HG03342 (cell line): Measurements from ENCODE around the gene CCR9.
A peak's percentile ranks its signal among the peaks of the same experiment; 100 is the strongest.
"Not testable (repeated sequence)": the region's sequence is repeated elsewhere in the genome, so short reads cannot be mapped to it uniquely, and the experiment has no call there.

ENCODE experiments used
- ATAC-seq: cut with Tn5 transposase; IDR thresholded peaks from one replicate; pipeline ENCODE4 v1.9.1; 2021; ENCODE audit warnings: mild to moderate bottlenecking, moderate library complexity; ENCODE audit not compliant: unreplicated experiment

Gene CCR9, protein sequence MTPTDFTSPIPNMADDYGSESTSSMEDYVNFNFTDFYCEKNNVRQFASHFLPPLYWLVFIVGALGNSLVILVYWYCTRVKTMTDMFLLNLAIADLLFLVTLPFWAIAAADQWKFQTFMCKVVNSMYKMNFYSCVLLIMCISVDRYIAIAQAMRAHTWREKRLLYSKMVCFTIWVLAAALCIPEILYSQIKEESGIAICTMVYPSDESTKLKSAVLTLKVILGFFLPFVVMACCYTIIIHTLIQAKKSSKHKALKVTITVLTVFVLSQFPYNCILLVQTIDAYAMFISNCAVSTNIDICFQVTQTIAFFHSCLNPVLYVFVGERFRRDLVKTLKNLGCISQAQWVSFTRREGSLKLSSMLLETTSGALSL

DNA sequence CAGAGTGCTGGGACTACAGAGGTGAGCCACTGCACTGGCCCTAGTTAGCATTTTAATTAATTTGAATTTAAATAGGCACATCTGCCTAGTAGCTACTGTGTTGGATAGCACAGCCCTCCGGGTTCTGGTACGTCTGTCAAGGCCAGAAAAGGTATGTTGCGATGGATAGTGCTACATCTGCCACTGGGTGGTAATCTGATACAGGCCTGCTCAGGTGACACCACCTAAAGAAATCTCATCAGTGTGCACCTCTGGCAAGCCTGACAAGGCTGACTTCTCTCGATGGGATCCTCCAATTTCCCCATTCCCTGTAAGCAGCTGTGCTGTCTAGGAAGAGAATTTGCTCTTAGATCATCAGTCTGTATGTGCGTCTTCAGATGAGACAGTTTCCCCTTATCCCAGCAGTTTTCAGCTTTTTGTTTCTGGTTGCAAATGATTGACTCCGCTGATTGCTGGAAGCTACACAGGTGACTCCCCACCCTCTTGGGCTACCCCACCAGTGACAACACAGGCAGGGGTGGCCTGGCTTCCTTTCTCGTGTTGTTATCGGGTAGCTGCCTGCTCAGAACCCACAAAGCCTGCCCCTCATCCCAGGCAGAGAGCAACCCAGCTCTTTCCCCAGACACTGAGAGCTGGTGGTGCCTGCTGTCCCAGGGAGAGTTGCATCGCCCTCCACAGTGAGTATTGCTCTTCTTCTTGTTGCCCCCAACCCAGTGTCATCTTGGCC, at the start of gene CCR9:
Gene CCR9, plus strand, starts transcription at position 565 of the 727 bp plus-strand sequence. CDS start 8,391 bp downstream, outside the sequence.
- no peak for ATAC-seq

DNA sequence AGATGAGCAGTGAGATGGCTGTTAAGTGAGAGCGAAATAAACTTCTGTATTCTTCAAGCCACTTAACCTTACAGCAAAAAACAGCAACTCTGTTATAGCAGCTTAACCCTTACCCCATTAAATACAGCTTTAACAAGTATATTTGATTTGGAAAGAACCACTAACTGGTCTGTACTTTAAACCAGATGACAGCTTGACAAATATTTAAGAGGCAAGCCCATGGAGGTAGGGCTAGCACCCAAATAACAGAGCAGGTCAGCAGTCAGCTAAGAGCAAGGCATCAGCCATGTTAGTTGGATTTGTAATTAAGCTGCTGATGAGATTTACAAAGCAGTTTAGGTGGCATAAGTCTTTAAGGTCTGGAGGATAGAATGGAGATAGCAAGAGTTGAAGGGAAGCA, 47.9 kb upstream of the CCR9 start:
- no peak for ATAC-seq

DNA sequence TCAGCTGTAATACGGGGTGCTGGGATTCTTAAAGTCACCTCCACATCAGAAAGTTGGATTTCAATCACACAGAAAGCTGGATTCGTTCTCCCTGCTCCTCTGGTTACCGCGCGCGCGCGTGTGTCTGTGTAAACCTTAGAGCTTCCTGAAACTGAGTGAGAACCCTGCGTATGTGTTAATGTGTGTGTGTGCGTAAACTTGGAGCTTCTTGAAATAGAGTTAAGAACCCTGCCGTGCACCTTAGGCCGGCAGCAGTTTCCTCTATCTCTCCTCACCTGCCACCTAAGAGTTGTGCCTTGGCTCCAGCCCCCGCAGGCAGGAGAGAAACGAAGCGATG, 45.0 kb upstream of the CCR9 start:
- peak; percentile 20 for ATAC-seq

DNA sequence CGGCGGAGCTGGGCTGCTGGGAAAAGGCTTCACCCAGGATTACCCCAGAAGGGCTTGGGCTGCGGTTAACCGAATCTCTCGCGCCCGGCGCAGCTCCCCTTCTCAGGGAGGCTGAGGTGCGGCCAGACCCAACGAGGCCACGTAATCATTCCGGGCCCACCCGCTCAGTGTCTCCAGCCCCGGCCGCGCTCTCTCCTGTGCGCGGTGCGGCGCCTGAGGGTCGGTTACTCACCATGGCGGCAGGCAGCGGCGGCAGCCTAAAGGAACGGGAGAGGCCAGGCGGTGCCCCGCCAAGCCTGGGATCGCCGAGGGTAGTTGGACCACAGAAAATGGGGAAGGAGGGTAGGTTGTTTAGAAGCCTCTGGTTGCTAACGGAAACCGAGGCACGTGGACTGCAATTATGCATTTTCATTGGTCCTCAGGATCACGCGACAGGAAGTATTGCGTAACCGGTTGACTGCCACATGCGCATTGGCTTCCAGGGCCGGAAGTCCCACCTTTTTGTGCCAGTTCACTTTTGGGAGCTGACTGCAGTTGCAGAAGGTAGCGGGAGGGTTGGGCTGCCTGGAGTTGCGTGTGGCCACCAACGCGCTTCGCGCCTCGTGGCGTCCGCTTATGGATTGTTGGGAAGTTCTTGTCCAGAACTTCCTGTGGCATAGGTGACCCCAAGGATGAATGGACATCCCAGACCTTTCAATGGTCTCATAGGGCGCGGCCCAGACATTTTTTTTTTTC, 44.4 kb upstream of the CCR9 start, which contains the start of gene LZTFL1:
Gene LZTFL1, minus strand, starts transcription at position 363 of the 735 bp plus-strand sequence. Its CDS starts 128 bp downstream, at position 235.
- peak; percentile 96 for ATAC-seq

DNA sequence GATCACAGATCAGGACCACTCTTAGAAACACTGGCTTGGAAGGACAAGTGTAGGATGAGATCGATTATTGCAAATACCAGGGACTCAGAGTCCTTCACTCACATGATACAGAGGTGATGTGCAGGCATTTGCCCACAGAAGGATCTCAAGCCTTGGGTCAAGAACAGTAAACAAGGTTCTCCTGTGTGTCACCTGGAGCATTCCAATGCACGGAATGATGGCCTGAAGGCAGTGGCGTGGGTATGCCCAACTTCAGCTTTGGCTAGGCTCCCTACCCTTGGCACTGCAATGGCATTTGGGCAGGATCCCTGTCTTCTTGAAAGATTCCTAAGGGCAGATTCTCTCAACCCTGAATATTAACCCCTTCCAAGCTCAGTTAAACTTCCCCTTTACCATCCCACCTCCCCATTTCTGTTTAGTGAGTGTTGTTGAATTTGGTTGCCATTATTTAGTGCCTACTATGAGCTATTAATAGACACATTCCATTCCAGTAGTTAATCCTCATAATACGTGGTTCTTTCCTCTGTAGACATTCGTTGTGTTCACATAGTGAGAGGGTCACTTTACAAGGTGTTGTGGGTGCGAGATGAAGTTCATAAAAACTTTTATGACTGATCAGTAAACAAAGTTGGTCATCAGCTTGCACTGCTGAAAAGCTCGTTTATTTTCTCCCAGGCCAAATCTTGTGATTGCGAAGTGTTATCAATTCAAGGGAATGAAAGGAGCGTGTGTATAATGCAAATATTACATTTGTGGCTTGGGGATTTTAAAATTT, 43.3 kb upstream of the CCR9 start:
- no peak for ATAC-seq

DNA sequence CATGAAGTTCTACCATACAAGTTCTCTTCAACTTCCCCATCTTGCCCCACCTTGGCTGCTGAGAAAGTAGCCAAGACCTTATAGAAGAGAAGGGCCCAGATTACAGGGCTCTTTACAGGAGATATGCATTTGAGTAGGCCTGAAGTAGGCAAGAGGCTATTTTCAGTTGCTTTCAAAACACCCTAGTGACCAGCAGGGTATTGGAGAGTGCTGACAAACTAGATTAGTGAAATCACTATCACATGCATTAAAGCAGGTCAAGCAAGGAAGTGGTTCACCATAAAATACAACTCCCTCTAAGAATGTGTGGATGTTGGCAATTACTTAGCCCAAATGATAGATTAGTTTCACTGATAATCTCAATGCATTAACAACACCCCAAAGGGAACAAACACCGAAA, 41.7 kb upstream of the CCR9 start:
- no peak for ATAC-seq

DNA sequence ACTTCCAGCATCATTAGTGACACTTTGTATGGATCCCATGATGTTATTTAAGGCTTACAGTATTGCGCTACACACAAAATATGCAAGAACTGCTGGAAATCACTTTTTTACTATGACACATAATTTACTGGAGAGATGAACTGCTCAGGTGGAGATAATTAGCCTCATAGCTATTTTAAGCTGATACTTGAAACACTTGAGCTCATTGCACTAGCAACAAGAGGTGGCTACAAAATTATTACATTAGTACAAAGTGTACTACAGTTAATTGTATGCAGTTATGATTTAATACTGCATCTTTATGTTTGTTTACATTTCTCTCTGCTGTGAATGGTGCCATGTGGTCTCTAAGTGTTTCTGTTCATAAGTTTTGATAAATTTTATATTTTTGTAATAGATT, 38.0 kb upstream of the CCR9 start:
- ATAC-seq: no peak

DNA sequence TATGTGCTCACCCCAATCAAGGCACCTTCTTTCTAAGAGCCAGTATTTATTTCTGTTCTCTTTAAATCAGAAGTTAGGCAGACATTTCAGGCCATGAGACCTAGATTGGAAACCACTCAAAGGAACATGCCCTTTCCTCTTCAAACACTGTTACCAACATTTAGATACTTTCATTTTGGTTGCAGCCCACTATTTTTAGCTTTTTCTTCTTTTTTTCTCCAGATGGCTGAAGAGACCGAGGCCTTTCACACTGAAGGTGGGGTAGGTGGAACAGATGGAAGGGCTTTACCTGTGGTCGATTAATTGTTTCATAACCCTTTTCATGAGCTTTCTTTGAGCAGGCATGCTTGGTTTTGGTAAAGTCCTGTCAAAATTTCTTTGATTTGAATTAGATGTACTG, 33.5 kb upstream of the CCR9 start:
- no peak for ATAC-seq

DNA sequence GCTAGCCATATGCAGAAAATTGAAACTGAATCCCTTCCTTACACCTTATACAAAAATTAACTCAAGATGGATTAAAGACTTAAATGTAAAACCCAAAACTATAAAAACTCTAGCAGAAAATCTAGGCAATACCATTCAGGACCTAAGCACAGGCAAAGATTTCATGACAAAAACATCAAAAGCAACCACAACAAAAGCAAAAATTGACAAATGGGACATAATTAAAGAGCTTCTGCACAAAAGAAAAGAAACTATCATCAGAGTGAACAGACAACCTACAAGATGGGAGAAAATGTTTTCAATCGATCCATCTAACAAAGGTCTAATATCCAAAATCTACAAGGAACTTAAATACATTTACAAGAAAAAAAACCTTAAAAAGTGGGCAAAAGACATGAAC, 30.0 kb upstream of the CCR9 start:
- not testable (repeated sequence) for ATAC-seq

DNA sequence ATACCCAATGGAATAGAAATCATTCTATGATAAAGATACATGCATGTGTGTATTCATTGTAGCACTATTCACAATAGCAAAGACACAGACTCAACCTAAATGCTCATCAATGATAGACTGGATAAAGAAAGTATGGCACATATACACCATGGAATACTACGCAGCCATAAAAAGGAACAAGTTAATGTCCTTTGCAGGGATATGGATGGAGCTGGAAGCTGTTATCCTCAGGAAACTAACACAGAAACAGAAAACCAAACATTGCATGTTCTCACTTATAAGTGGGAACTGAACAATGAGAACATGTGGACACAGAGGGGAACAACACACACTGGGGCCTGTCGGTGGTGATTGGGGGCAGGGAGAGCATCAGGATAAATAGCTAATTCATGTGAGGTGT, 29.3 kb upstream of the CCR9 start:
- ATAC-seq: not testable (repeated sequence)

DNA sequence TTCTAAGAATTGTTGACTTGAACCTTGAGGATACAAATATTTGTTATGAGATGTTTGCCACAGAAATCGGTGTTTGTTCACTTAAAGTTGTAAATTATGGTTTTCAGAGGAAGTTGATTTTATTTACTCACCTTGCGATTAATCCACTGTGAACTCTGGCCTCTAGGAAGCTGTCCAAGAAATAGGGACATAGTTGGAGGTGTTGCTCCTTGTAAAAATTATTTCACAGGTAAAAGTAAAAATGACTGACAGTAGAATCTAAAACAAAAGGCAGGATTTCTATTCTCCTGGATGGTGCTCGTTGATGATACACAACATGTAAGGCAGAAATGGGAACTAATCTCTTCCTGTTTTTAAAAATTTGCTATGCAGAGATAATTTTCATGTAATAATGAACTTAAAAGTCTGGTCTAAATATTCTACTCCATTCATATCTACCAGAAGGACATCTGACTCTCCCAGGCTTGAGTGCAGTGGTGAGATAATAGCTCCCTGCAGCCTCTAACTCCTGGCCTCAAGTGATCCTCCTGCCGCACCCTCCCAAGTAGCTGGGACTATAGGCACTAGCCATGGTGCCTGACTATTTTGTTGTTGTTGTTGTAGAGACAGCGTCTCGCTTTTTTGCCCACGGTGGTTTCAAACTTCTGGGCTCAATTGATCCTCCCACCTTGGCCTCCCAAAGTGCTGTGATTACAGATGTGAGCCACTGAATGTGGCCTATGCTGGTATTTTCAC, 27.4 kb upstream of the CCR9 start:
- no peak for ATAC-seq

DNA sequence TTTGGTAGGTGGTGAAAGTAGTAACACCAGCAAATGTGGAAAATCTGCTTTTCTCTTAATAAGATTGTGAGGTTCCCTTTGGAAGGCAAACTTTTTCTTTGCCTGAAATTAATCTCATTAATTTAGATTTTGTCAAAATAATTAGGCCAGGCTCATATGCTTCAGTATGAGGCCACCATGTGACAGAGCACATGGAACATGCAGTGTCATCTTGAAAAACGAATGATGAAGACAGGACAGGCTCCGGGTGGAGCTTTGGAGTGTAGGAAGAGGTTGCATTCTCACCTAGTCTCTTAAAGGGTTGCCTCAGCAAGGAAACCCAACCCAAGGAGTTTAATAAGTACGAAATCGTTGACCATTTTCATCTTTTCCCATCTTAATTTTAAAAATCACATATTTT, 25.9 kb upstream of the CCR9 start:
- ATAC-seq: no peak

DNA sequence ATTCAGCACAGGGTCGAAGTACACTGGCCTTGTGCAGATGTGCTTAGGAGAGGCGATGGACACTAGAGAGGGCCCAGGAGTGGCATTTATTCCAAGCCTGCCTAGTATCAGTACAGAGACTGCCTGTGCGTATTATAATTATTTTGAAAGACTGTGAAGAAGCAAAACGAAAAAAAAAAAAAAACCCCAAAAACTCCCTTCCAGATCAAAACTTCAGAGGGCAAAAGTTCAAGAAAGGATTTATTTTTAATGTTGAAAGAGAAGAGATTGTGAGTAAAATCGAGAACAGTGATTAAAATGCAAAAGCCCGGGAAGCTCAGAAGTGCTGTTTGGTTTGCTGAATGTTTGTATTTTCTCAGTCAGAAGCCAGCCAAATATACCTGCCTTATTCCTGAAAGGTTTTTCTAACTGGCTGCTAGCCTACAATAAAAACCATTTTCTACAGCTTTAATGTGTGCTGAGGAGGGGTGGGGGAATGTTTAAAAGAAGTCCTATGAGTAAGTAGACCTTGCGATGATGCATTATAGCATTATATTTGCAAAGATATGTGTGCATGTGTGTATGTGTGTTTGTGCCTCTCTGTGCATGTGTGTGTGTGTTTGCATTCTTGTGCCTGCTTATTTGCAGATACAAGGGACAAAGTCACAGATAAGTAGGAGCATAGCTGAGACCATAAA, 25.2 kb upstream of the CCR9 start:
- ATAC-seq: peak; percentile 38

DNA sequence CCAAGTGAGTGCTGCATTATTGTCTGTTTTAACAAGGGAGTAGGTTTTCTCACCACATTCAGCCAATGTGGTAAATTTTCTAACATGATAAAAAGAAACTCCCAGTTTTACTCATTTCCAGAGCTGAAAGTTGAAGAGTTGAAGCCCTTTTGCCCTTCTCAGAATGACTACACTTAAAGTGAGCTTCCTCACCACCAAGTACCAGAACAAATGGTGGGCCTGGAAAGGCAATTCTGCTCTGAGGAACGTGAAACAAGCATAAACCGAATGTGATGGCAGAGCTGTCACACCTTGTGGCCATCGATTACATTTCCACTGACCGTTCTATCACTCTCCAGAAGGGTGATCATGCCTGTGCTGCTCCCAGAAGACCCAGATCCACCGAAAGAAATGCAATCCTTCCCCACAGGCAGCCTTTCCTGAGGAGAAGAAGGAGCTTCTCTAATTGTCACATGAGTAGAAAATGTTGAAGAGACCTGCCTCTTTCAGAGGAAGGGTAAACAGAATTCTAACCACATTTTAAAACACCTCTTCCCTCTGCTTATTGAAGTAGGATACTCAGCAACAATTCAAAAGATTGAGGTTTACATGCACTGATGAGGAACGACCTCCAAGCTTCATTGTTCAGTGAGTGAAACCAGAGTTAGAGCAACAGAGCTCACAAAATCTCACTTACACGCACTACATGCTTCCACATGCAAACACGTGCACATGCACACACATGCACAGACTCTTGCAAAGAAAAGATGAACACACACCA, 21.4 kb upstream of the CCR9 start:
- peak; percentile 65 for ATAC-seq

DNA sequence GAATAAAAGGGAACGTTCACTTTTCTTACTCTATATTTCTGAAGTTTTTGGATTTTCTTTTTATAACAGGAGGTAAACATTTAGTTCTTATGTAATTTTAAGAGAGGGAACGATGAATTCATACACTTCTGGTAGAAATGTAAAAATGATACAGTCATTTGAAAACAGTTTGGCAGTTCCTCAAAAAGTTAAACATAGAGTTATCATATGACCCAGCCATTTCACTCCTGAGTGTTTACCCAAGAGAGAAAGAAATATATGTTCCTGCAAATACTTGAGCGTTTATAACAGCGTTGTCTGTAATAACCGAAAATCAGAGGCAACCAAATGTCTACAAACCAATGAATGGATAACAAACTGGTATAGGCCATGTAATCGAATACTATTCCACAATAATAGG, 20.8 kb upstream of the CCR9 start:
- ATAC-seq: no peak

DNA sequence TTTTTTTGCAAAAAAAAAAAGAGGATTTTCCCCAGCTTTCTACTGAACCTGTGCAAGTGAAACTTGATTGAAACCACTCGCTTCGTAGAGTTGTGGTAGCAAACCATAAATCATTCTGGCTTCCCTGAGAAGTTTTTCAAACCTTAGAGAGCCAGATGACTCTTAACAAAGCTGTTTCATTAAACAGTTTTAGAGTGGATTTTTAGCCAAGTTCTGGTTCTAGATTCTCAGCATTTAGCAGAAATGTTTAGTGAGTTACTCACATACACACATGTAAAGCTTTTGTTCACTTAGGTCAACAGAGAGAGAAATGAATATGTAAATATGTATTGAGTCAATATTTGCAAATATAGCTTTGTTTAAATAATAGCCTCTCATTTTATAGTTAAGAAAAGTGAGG, 18.1 kb upstream of the CCR9 start:
- no peak for ATAC-seq

DNA sequence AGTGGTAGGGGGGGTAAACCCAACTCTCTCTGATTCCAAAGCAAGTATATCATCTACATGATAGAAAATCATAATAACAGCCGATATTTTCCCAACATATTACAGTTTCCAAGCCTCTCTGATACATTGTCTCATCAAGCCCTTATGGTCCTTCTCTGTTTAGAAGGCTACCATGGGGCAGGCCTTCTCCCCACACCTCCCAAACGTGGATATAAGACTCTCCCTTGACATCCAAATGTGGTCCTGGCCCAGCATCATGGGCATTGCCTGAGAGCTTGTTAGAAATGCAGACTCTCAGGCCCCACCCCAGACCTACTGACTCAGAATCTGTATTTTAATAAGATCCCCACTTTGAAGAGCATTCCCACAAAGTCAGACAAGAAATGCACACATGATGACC, 17.7 kb upstream of the CCR9 start:
- no peak for ATAC-seq

DNA sequence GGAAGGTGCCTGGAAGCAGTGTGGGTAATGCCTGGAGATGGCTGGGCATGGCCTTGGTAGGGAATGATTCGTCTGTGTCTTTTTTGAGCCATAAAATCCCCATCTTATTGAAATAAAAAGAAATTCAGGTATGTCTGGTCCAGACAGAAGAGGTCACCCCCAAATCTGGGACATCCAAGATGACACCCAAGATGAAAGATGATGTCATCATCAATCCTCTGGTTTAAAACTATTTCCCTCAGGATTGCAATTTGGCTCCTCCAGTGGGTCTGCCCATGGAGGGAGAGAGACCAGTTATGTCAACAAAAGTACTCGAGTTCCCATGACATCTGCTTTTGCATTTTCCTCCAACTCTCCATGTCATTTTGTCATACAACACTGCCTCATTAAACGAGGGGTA, 16.7 kb upstream of the CCR9 start:
- ATAC-seq: no peak

DNA sequence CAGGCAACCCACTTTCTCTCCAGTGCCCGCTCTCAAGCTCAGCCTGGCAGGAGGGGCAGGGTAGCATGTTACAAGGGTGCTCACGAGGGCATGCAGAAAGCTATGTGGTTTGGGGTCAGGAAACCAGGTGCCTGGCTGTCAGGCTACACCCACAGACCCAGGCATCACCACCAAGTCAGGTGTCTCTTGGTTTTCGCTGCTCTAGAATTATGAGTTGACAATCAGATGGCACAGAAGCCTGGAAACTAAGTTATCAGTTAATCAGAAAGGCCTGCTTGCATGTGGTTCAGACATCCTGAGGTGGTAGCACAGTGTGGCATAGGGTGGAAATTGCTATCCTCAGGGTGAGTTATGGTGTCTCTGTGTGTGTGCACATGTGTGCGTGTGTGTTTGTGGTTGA, 16.2 kb upstream of the CCR9 start:
- no peak for ATAC-seq
